ENCODE measurements around the gene L3HYPDH. TPM values are rescaled to one million over a fixed set of nuclear protein-coding genes. Genes with fewer than 3 reads are reported as not detected.
A peak's percentile ranks its signal among the peaks of the same experiment; 100 is the strongest.

Gene L3HYPDH
- polyA plus RNA-seq, 3 donors, result 3.9 to 30.7 (median 5.3) TPM

GRCh38 chr14:59435987-59436386 is 48.2 kb downstream of the L3HYPDH start:
- no peak overlapping the region for H3K9ac ChIP-seq (ENCODE audit: insufficient read depth, low read length, poor library complexity, severe bottlenecking)
- Mint-ChIP-seq H3K27ac (no peak overlapping the region), H3K9me3 (peaks cover 0 to 2% (median 0%) of the 10 kb centered on the region in 7 donors), H3K36me3 (no peaks in the 10 kb centered on the region), H3K4me3 (no peak overlapping the region), H3K4me1 (peaks cover 29% of the 10 kb centered on the region), H3K27me3 (ENCODE audit: low read depth in 3 of 3) (no peaks in the 10 kb centered on the region)
- no peaks in the 10 kb centered on the region for H3K9me3 ChIP-seq (replicated peaks in 1 of 2; ENCODE audit: control insufficient read depth in 1 of 2, insufficient read depth in 1 of 2, low read length in 2 of 2)
- no peaks in the 10 kb centered on the region for H3K36me3 ChIP-seq (replicated peaks in 1 of 2; ENCODE audit: control insufficient read depth in 1 of 2, insufficient read depth in 2 of 2, low read length in 2 of 2)
- H3K79me2 ChIP-seq (ENCODE audit: insufficient read depth, low read length), result no peaks in the 10 kb centered on the region
- H4K20me1 ChIP-seq (ENCODE audit: insufficient read depth, low read length), result no peaks in the 10 kb centered on the region
- H3K27ac ChIP-seq (ENCODE audit: low read depth in 1 of 2, low read length in 2 of 2), result no peak overlapping the region
- H3K4me3 ChIP-seq (replicated peaks in 1 of 3; ENCODE audit: low read depth in 2 of 3, low read length in 3 of 3), result no peak overlapping the region
- TF ChIP-seq CTCF (IDR thresholded peaks at IDR 0.05), result no peak
- H3K4me2 ChIP-seq (replicated peaks; ENCODE audit: extremely low read depth, low read length, poor library complexity, severe bottlenecking), result no peak overlapping the region
- H2AFZ ChIP-seq (ENCODE audit: insufficient read depth, low read depth, low read length, poor library complexity, severe bottlenecking), result no peak overlapping the region
- no peaks in the 10 kb centered on the region for H3K27me3 ChIP-seq (ENCODE audit: control insufficient read depth in 2 of 2, insufficient read depth in 2 of 2, low read length in 2 of 2)
- peaks cover 12 to 27% of the 10 kb centered on the region in 2 donors for H3K4me1 ChIP-seq (ENCODE audit: control insufficient read depth in 1 of 2, insufficient read depth in 2 of 2, low read length in 2 of 2)
- WGBS (ENCODE audit: insufficient coverage), result no CpG with 5 or more reads among the region's 1 CpG
- DNase-seq, result peak in 1 of 3 donors; percentile 5
- intact Hi-C loops (cut with micrococcal nuclease), result no loop called here

GRCh38 chr14:59435101-59435500 is 49.1 kb downstream of the L3HYPDH start:
- no peak for DNase-seq
- no peaks in the 10 kb centered on the region for H3K79me2 ChIP-seq (ENCODE audit: insufficient read depth, low read length)
- Mint-ChIP-seq H3K9me3 (peaks cover 0 to 2% (median 0%) of the 10 kb centered on the region in 7 donors), H3K27me3 (ENCODE audit: low read depth in 3 of 3) (no peaks in the 10 kb centered on the region), H3K27ac (no peak overlapping the region), H3K4me1 (peaks cover 29% of the 10 kb centered on the region), H3K36me3 (no peaks in the 10 kb centered on the region), H3K4me3 (no peak overlapping the region)
- no peak overlapping the region for H2AFZ ChIP-seq (ENCODE audit: insufficient read depth, low read depth, low read length, poor library complexity, severe bottlenecking)
- no peak overlapping the region for H3K27ac ChIP-seq (ENCODE audit: low read depth in 1 of 2, low read length in 2 of 2)
- H3K36me3 ChIP-seq (replicated peaks in 1 of 2; ENCODE audit: control insufficient read depth in 1 of 2, insufficient read depth in 2 of 2, low read length in 2 of 2), result no peaks in the 10 kb centered on the region
- no peak for TF ChIP-seq CTCF (IDR thresholded peaks at IDR 0.05)
- H3K4me1 ChIP-seq (ENCODE audit: control insufficient read depth in 1 of 2, insufficient read depth in 2 of 2, low read length in 2 of 2), result peaks cover 12 to 27% of the 10 kb centered on the region in 2 donors
- intact Hi-C loops (cut with micrococcal nuclease), result no loop called here
- H4K20me1 ChIP-seq (ENCODE audit: insufficient read depth, low read length), result no peaks in the 10 kb centered on the region
- no CpG with 5 or more reads among the region's 3 CpGs for WGBS (ENCODE audit: insufficient coverage)
- no peaks in the 10 kb centered on the region for H3K9me3 ChIP-seq (replicated peaks in 1 of 2; ENCODE audit: control insufficient read depth in 1 of 2, insufficient read depth in 1 of 2, low read length in 2 of 2)
- H3K4me2 ChIP-seq (replicated peaks; ENCODE audit: extremely low read depth, low read length, poor library complexity, severe bottlenecking), result no peak overlapping the region
- H3K27me3 ChIP-seq (ENCODE audit: control insufficient read depth in 2 of 2, insufficient read depth in 2 of 2, low read length in 2 of 2), result no peaks in the 10 kb centered on the region
- no peak overlapping the region for H3K4me3 ChIP-seq (replicated peaks in 1 of 3; ENCODE audit: low read depth in 2 of 3, low read length in 3 of 3)
- H3K9ac ChIP-seq (ENCODE audit: insufficient read depth, low read length, poor library complexity, severe bottlenecking), result no peak overlapping the region

Data from CD14-positive monocyte (primary cell).